ENCODE results near the gene RCAN2. TPM values are rescaled to one million over a fixed set of nuclear protein-coding genes. Genes with fewer than 3 reads are reported as not detected.

Gene RCAN2
- total RNA-seq, 1 donor from 2014 or later: 1.9 TPM

- no peak for DNase-seq
Observed at GRCh38 chr6:46248143-46248542, 243.1 kb downstream of the RCAN2 start.

- DNase-seq: no peak
Observed at GRCh38 chr6:46246727-46247126, 244.5 kb downstream of the RCAN2 start.

- no peak for DNase-seq
Observed at GRCh38 chr6:46246081-46246480, 245.2 kb downstream of the RCAN2 start.

- no peak for DNase-seq
Observed at GRCh38 chr6:46244670-46245069, 246.6 kb downstream of the RCAN2 start.

GRCh38 chr6:46243754-46244153, 247.5 kb downstream of the RCAN2 start:
- no peak for DNase-seq

- DNase-seq: no peak
Observed at GRCh38 chr6:46242921-46243320, 248.3 kb downstream of the RCAN2 start.

GRCh38 chr6:46240866-46241565, 250.2 kb downstream of the RCAN2 start:
- DNase-seq: no peak

- DNase-seq: no peak
Observed at GRCh38 chr6:46236752-46237151, 254.5 kb downstream of the RCAN2 start.

- no peak for DNase-seq
Observed at GRCh38 chr6:46235242-46235641, 256.0 kb downstream of the RCAN2 start.

GRCh38 chr6:46234700-46235099, 256.5 kb downstream of the RCAN2 start:
- no peak for DNase-seq

GRCh38 chr6:46234156-46234556, 257.1 kb downstream of the RCAN2 start:
- peak; percentile 14 for DNase-seq

GRCh38 chr6:46233129-46233528, 258.1 kb downstream of the RCAN2 start:
- DNase-seq: no peak

- no peak for DNase-seq
Observed at GRCh38 chr6:46222286-46222685, 269.0 kb downstream of the RCAN2 start.

GRCh38 chr6:46221222-46221793, 269.9 kb downstream of the RCAN2 start:
- DNase-seq: peak; percentile 25

GRCh38 chr6:46220352-46221221, 270.7 kb downstream of the RCAN2 start:
- no peak for DNase-seq

GRCh38 chr6:46219661-46220060, 271.6 kb downstream of the RCAN2 start:
- DNase-seq: no peak

GRCh38 chr6:46218457-46218856, 272.8 kb downstream of the RCAN2 start:
- DNase-seq: no peak

GRCh38 chr6:46217671-46218131, 273.5 kb downstream of the RCAN2 start:
- DNase-seq: no peak

GRCh38 chr6:46216879-46217278, 274.4 kb downstream of the RCAN2 start:
- DNase-seq: no peak

GRCh38 chr6:46215777-46216176, 275.5 kb downstream of the RCAN2 start:
- DNase-seq: no peak

- DNase-seq: no peak
Observed at GRCh38 chr6:46215213-46215612, 276.0 kb downstream of the RCAN2 start.

- DNase-seq: no peak
Observed at GRCh38 chr6:46211917-46212316, 279.3 kb downstream of the RCAN2 start.

GRCh38 chr6:46210294-46210693, 281.0 kb downstream of the RCAN2 start:
- DNase-seq: no peak

Data from skin of body (tissue), 2 donors.